Adrenal gland (tissue), 12 donors: ENCODE measurements around the gene RPL12. TPM values are rescaled to one million over a fixed set of nuclear protein-coding genes. Genes with fewer than 3 reads are reported as not detected.

Experiments used
- DNase-seq, 7 donors: peaks; one replicate each; pipeline ENCODE4 v3.0.0-alpha.2; 2019 to 2020
- H3K27ac ChIP-seq, 5 donors: fragments of 200-600 bp; sonication (generic) in 4 of 5; 1 replicate in 3 of 5; 2 replicates in 2 of 5; pipeline versions ENCODE4 v1.5.1 to v1.8.0; 2016 to 2020; ENCODE audit warnings: mild to moderate bottlenecking in 1 of 5
- H3K27me3 ChIP-seq: fragments of 200-600 bp; 2 replicates; pipeline ENCODE4 v1.8.0; 2021
- H3K36me3 ChIP-seq, 2 donors: fragments of 200-600 bp; replicated peaks in 1 of 2; 1 replicate in 1 of 2; 2 replicates in 1 of 2; pipeline versions ENCODE4 v1.5.1 to v1.8.0; 2018 to 2022
- H3K4me1 ChIP-seq, 2 donors: fragments of 200-600 bp; replicated peaks in 1 of 2; 1 replicate in 1 of 2; 2 replicates in 1 of 2; pipeline versions ENCODE4 v1.5.1 to v1.8.0; 2018 to 2021
- H3K4me3 ChIP-seq, 4 donors: fragments of 200-600 bp; sonication (generic) in 3 of 4; one replicate each; pipeline ENCODE4 v1.5.1; 2016 to 2018
- H3K9me3 ChIP-seq, 3 donors: fragments of 200-600 bp; sonication (generic) in 1 of 3; replicated peaks in 1 of 3; 1 replicate in 2 of 3; 2 replicates in 1 of 3; pipeline versions ENCODE4 v1.5.1 to v1.8.0; 2016 to 2021
- POLR2A ChIP-seq, 2 donors: fragments of 450-650 bp; IDR thresholded peaks; one replicate each; pipeline ENCODE4 v1.6.1; 2017; ENCODE audit warnings: antibody characterized with exemption in 2 of 2, mild to moderate bottlenecking in 2 of 2, moderate library complexity in 1 of 2
- WGBS, 4 donors: extraction: QIAGEN DNeasy Blood & Tissue Kit in 2 of 4; methylation state at CpG; one replicate each; pipeline versions ENCODE4 v1.1.5 to v1.1.7; 2013 to 2017; 5-methylcytosine and 5-hydroxymethylcytosine counted together
- intact Hi-C, 2 donors: fragments of 100-400 bp; cut with DNase I; formaldehyde crosslinking; loops; one replicate each; pipeline versions ENCODE4 v1.14.1 to v1.15.0; 2022 to 2023
- polyA plus RNA-seq, 3 donors: library from polyadenylated mRNA; stranded (reverse); fragments of 200-250 nt in 2 of 3; fragments of 350-450 nt in 1 of 3; fragmentation: Illumina TruSeq in 1 of 3; extraction: RNeasy Lipid Tissue Mini Kit (QIAGEN cat#74804) in 1 of 3; gene quantifications; one replicate each; pipeline ENCODE4 v1.2.3, GENCODE V29; 2013 to 2014
- small RNA-seq, 2 donors: library from RNA; depleted of rRNA; stranded (forward); fragments of <200 nt; gene quantifications; one replicate each; pipeline ENCODE3, GENCODE V24; 2016
- total RNA-seq, 9 donors: library from RNA; depleted of rRNA in 4 of 9; stranded (reverse); fragments of >200 nt in 4 of 9; fragments of 120-200 nt in 1 of 9; fragmentation: NEBNext Ultra II Directional in 1 of 9; extraction: Animal tissue kit (Norgen Biotek cat#: 25700) in 1 of 9; gene quantifications; one replicate each; pipeline versions ENCODE4 v1.1.0 to v1.2.4, GENCODE V29; 2013 to 2023
- TF ChIP-seq, protein P1 (sequence below), 6 experiments: fragments of 450-650 bp in 4 of 6; fragments of 200-600 bp in 2 of 6; sonication (generic) in 1 of 6; IDR thresholded peaks; 1 replicate in 5 of 6; 2 replicates in 1 of 6; pipeline versions ENCODE4 v1.5.1 to v1.8.0; 2016 to 2021; ENCODE audit warnings: antibody characterized with exemption in 6 of 6, mild to moderate bottlenecking in 2 of 6, moderate library complexity in 1 of 6
- donor health status: healthy with polysubstance abuse.
- donor health status: Bipolar disorder and iron deficiency.
- donor health status: DM: yes; HTN: yes; CAD: no.
- donor health status: DM: no; HTN: no; CAD: no.
- donor health status: DM: no; HTN: no; CAD: no.
- donor health status: DM: yes; HTN: yes; CAD: no.

The RPL12 gene
- total and polyA plus RNA-seq, 12 donors = 879 to 4,212 (median 1,523) TPM

DNA sequence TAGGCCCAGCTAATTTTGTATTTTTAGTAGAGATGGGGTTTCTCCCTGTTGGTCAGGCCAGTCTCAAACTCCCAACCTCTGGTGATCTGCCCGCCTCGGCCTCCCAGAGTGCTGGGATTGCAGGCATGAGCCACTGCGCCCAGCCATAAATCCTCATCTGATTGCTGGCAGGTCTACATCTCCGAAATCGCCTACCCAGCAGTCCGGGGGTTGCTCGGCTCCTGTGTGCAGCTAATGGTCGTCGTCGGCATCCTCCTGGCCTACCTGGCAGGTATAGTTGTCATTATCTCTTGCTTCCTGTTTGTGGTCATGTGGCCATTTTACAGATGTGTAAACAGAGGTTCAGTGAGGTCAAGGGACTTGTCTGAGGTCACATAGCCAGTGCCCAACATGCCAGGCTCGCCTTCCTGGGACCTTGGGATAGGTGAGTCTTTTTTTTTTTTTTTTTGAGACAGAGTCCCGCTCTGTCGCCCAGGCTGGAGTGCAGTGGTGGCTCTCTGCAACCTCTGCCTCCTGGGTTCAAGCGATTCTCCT, 51.4 kb downstream of the RPL12 start:
- WGBS, 4 donors = 89 to 96% (median 91%) methylated on average over 5 to 14 of the region's 14 CpGs
- intact Hi-C loops = no loop called here
- H3K9me3 ChIP-seq = no peaks in the 10 kb centered on the region
- no peaks in the 10 kb centered on the region for H3K27me3 ChIP-seq
- peaks cover 0 to 42% of the 10 kb centered on the region in 2 donors for H3K36me3 ChIP-seq
- no peak overlapping the region for H3K27ac ChIP-seq
- TF ChIP-seq, protein P1, sequence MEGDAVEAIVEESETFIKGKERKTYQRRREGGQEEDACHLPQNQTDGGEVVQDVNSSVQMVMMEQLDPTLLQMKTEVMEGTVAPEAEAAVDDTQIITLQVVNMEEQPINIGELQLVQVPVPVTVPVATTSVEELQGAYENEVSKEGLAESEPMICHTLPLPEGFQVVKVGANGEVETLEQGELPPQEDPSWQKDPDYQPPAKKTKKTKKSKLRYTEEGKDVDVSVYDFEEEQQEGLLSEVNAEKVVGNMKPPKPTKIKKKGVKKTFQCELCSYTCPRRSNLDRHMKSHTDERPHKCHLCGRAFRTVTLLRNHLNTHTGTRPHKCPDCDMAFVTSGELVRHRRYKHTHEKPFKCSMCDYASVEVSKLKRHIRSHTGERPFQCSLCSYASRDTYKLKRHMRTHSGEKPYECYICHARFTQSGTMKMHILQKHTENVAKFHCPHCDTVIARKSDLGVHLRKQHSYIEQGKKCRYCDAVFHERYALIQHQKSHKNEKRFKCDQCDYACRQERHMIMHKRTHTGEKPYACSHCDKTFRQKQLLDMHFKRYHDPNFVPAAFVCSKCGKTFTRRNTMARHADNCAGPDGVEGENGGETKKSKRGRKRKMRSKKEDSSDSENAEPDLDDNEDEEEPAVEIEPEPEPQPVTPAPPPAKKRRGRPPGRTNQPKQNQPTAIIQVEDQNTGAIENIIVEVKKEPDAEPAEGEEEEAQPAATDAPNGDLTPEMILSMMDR (IDR thresholded peaks at IDR 0.05) = no peak
- no peak for TF ChIP-seq POLR2A (IDR thresholded peaks at IDR 0.05)
- H3K4me3 ChIP-seq = no peak overlapping the region
- DNase-seq = peak in 1 of 7 donors; percentile 20
- peaks cover 13 to 17% of the 10 kb centered on the region in 2 donors for H3K4me1 ChIP-seq

DNA sequence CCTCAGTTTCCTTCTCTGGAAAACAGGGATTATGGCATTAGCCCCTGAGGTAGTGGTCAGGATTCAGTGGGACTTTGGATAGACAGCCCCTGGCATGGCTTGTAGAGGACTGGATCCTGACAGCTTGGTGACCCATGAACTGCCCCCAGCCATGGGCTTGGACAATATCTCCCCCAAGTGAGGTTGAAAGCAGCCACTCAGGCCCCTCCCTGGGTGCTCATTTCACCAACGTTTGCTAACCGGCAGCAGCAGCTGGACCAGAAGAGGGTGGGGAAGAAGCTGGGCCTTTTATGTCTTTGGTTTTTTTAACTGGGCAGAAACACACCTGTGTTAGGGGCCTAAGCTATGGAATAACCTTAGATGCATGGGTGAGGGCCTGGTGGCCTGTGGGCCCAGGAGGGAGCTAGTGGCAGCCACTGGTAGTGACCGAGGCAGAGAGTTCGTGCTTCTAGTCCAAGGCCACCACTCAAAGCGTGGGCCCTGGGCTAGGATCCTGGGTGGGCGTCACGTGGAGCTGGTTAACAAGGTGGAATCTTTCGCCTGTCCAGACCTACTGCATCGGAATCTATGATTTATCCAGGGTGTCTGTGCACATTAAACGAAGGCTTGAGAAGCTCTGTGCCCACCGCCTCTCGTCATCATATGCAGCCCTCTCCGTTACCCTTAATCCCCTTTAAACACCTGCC, 52.3 kb downstream of the RPL12 start:
- TF ChIP-seq, protein P1 (IDR thresholded peaks at IDR 0.05) = no peak
- no peak for TF ChIP-seq POLR2A (IDR thresholded peaks at IDR 0.05)
- Histone ChIP-seq H3K27me3 (no peaks in the 10 kb centered on the region), H3K27ac (peak overlapping the region in 4 of 5 donors; percentile 86 to 96 (median 93)), H3K4me1 (peaks cover 13 to 17% of the 10 kb centered on the region in 2 donors), H3K4me3 (no peak overlapping the region), H3K9me3 (no peaks in the 10 kb centered on the region), H3K36me3 (peaks cover 0 to 32% of the 10 kb centered on the region in 2 donors)
- peak in 1 of 7 donors; percentile 25 for DNase-seq
- intact Hi-C loops = no loop called here
- WGBS, 4 donors = 74 to 80% (median 75%) methylated on average over 8 to 13 of the region's 13 CpGs

DNA sequence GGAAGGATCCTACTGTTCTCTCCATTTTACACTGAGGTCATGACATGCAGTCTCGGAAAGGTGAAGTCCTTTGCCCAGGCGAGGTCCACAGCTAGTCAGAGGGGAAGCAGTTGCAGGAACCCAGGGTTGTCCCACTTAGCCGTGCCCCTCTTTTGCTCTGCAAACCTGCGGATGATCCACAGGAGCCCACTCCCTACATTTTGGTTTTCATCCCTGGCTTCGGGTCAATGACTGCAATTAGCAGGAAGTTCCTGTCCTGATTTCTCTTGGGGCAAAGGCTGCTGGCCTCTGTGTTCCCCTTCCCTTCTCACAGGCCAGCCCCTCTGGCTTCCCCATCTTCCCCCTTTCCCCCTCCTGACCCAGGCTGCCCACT, 52.9 kb downstream of the RPL12 start:
- TF ChIP-seq POLR2A (IDR thresholded peaks at IDR 0.05) = no peak
- TF ChIP-seq, protein P1 (IDR thresholded peaks at IDR 0.05) = no peak
- H3K4me3 ChIP-seq = peak overlapping the region in 2 of 4 donors; percentile 72
- intact Hi-C loops = no loop called here
- H3K27me3 ChIP-seq = no peaks in the 10 kb centered on the region
- peaks cover 0 to 28% of the 10 kb centered on the region in 2 donors for H3K36me3 ChIP-seq
- WGBS, 4 donors = 33 to 48% (median 36%) methylated on average over 4 to 5 of the region's 5 CpGs
- peaks cover 13 to 17% of the 10 kb centered on the region in 2 donors for H3K4me1 ChIP-seq
- H3K9me3 ChIP-seq = no peaks in the 10 kb centered on the region
- peak overlapping the region in 4 of 5 donors; percentile 86 to 96 (median 93) for H3K27ac ChIP-seq
- DNase-seq = peak in 1 of 7 donors; percentile 21

Small RNA genes lying within 50 kb of the gene (small RNA-seq; reads per million reads assigned to genes)
- gene RF00019 (0 reads per million in 2 donors), gene SNORA65 (468 to 1,078 reads per million in 2 donors)

Other genes starting within 250 kb of the RPL12 start
- 10 to 100 TPM; 12.2 to 43.2 (median 33.4) TPM for gene GARNL3, start 186.6 kb downstream of the RPL12 start, total RNA-seq
- gene GARNL3, start 186.6 kb downstream of the RPL12 start, polyA plus RNA-seq = 10 to 100 TPM; 13.8 to 25.9 (median 23.6) TPM
- gene SLC2A8, start 54.2 kb downstream of the RPL12 start, total RNA-seq = 100 to 1,000 TPM in 1 of 9 donors, 10 to 100 TPM in 8; 35.2 to 121 (median 67.6) TPM
- 10 to 100 TPM; 17.1 to 66.6 (median 54.1) TPM for gene SLC2A8, start 54.2 kb downstream of the RPL12 start, polyA plus RNA-seq
- 10 to 100 TPM in 7 of 9 donors, 1 to 10 TPM in 2; 7.8 to 16.5 (median 11.3) TPM for gene ZNF79, start 27.0 kb downstream of the RPL12 start, total RNA-seq
- 1 to 10 TPM; 5.5 to 7.5 (median 6.8) TPM for gene ZNF79, start 27.0 kb downstream of the RPL12 start, polyA plus RNA-seq
- gene LRSAM1, start 104 bp upstream of the RPL12 start, total RNA-seq = 10 to 100 TPM in 8 of 9 donors, 1 to 10 TPM in 1; 8.8 to 31.0 (median 29.3) TPM
- 10 to 100 TPM in 2 of 3 donors, 1 to 10 TPM in 1; 6.8 to 74.8 (median 36.8) TPM for gene LRSAM1, start 104 bp upstream of the RPL12 start, polyA plus RNA-seq
- 100 to 1,000 TPM in 1 of 9 donors, 10 to 100 TPM in 8; 15.4 to 169 (median 61.8) TPM for gene STXBP1, start 160.9 kb upstream of the RPL12 start, total RNA-seq
- gene STXBP1, start 160.9 kb upstream of the RPL12 start, polyA plus RNA-seq = 10 to 100 TPM; 29.4 to 61.6 (median 29.7) TPM